Suprapubic skin (tissue), 4 donors: ENCODE data around the gene CAPN9. TPM values are rescaled to one million over a fixed set of nuclear protein-coding genes. Genes with fewer than 3 reads are reported as not detected.
A peak's percentile ranks its signal among the peaks of the same experiment; 100 is the strongest.

ENCODE experiments used
- DNase-seq, 2 donors: peaks; one replicate each; pipeline ENCODE4 v3.0.0-alpha.2; 2019; ENCODE audit warnings: low spot score in 2 of 2
- H3K27ac ChIP-seq: fragments of 200-600 bp; sonication (generic); one replicate; pipeline ENCODE4 v1.5.1; 2019
- H3K27me3 ChIP-seq: fragments of 200-600 bp; sonication (generic); one replicate; pipeline ENCODE4 v1.5.1; 2019
- H3K36me3 ChIP-seq: fragments of 200-600 bp; sonication (generic); one replicate; pipeline ENCODE4 v1.5.1; 2019
- H3K4me1 ChIP-seq: fragments of 200-600 bp; sonication (generic); one replicate; pipeline ENCODE4 v1.5.1; 2019
- H3K4me3 ChIP-seq: fragments of 200-600 bp; sonication (generic); one replicate; pipeline ENCODE4 v1.5.1; 2019; ENCODE audit warnings: mild to moderate bottlenecking
- H3K9me3 ChIP-seq: fragments of 200-600 bp; sonication (generic); one replicate; pipeline ENCODE4 v1.5.1; 2019
- CTCF ChIP-seq, 2 donors: fragments of 200-600 bp in 1 of 2; fragments of 450-650 bp in 1 of 2; sonication (generic) in 1 of 2; IDR thresholded peaks; one replicate each; pipeline ENCODE4 v1.5.1; 2016 to 2019; ENCODE audit warnings: antibody characterized with exemption in 2 of 2, mild to moderate bottlenecking in 1 of 2, moderate library complexity in 1 of 2
- EP300 ChIP-seq: sonication (generic); formaldehyde crosslinking; IDR thresholded peaks from one replicate; pipeline ENCODE4 v1.6.1; 2017; ENCODE audit warnings: antibody characterized with exemption
- POLR2A ChIP-seq, 2 donors: fragments of 450-650 bp; IDR thresholded peaks; one replicate each; pipeline ENCODE4 v1.6.1; 2017; ENCODE audit warnings: antibody characterized with exemption in 2 of 2, mild to moderate bottlenecking in 2 of 2, moderate library complexity in 2 of 2
- POLR2AphosphoS5 ChIP-seq, 3 donors: sonication (generic); formaldehyde crosslinking; IDR thresholded peaks; one replicate each; pipeline ENCODE4 v1.6.1; 2017; ENCODE audit warnings: antibody characterized with exemption in 3 of 3
- WGBS: methylation state at CpG from one replicate; pipeline ENCODE4 v1.1.5; 2018; 5-methylcytosine and 5-hydroxymethylcytosine counted together
- total RNA-seq, 4 donors: library from RNA; depleted of rRNA; stranded (reverse); fragments of >200 nt; gene quantifications; one replicate each; pipeline ENCODE4 v1.1.0, GENCODE V29; 2016

CAPN9 gene
- total RNA-seq, 4 donors from 2014 or later, result 0.48 to 4.2 TPM; not detected in 2

- Histone ChIP-seq H3K36me3 (no peaks in the 10 kb centered on the region), H3K4me1 (peaks cover 17% of the 10 kb centered on the region), H3K27me3 (no peaks in the 10 kb centered on the region), H3K9me3 (no peaks in the 10 kb centered on the region), H3K27ac (no peak overlapping the region), H3K4me3 (no peak overlapping the region)
- TF ChIP-seq POLR2AphosphoS5 (IDR thresholded peaks at IDR 0.05), result no peak
- TF ChIP-seq POLR2A (IDR thresholded peaks at IDR 0.05), result no peak
- no peak for TF ChIP-seq CTCF (IDR thresholded peaks at IDR 0.05)
- TF ChIP-seq EP300, result no peak
- DNase-seq, result no peak
- 94% methylated on average over 6 of the region's 6 CpGs for WGBS
Measured at GRCh38 chr1:230818901-230819300, 71.7 kb downstream of the CAPN9 start.

DNA sequence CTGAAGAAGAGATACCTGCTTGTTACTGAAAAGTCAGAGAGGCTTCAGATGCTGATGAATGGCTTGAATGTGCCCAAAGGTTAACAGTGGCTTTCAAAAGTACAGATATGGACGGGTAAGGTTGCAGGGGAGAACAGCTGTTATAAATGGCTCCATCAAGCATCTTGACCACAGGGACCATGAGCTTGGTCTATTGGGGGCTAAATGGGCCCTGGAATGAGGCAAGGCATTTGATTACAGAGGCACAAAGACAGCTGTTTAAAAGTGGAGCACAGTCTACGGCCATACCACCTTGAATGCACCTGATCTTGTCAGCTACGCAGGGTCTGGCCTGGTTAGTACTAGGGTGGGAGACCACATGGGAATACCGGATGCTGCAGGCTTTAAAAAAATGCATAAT lies 72.8 kb downstream of the CAPN9 start:
- 94% methylated on average over 4 of the region's 4 CpGs for WGBS
- Histone ChIP-seq H3K36me3 (no peaks in the 10 kb centered on the region), H3K4me1 (peaks cover 28% of the 10 kb centered on the region), H3K9me3 (no peaks in the 10 kb centered on the region), H3K27me3 (no peaks in the 10 kb centered on the region), H3K27ac (no peak overlapping the region), H3K4me3 (no peak overlapping the region)
- TF ChIP-seq POLR2A (IDR thresholded peaks at IDR 0.05) (no peak), EP300 (no peak), CTCF (IDR thresholded peaks at IDR 0.05) (no peak)
- no peak for DNase-seq

- peaks cover 34% of the 10 kb centered on the region for H3K4me1 ChIP-seq
- H3K4me3 ChIP-seq, result no peak overlapping the region
- TF ChIP-seq EP300 (no peak), POLR2AphosphoS5 (IDR thresholded peaks at IDR 0.05) (no peak), POLR2A (IDR thresholded peaks at IDR 0.05) (no peak), CTCF (IDR thresholded peaks at IDR 0.05) (no peak)
- no peak overlapping the region for H3K27ac ChIP-seq
- no peaks in the 10 kb centered on the region for H3K27me3 ChIP-seq
- no peaks in the 10 kb centered on the region for H3K9me3 ChIP-seq
- H3K36me3 ChIP-seq, result no peaks in the 10 kb centered on the region
- 83% methylated on average over 4 of the region's 4 CpGs for WGBS
- no peak for DNase-seq
Measured at GRCh38 chr1:230820568-230820967, 73.4 kb downstream of the CAPN9 start.

GRCh38 chr1:230821346-230821745 lies 74.2 kb downstream of the CAPN9 start:
- H3K36me3 ChIP-seq, result no peaks in the 10 kb centered on the region
- no peaks in the 10 kb centered on the region for H3K27me3 ChIP-seq
- H3K9me3 ChIP-seq, result no peaks in the 10 kb centered on the region
- no peak for TF ChIP-seq POLR2AphosphoS5 (IDR thresholded peaks at IDR 0.05)
- no peak for TF ChIP-seq POLR2A (IDR thresholded peaks at IDR 0.05)
- TF ChIP-seq EP300, result no peak
- no peak for TF ChIP-seq CTCF (IDR thresholded peaks at IDR 0.05)
- 73% methylated on average over 4 of the region's 4 CpGs for WGBS
- no peak for DNase-seq
- peaks cover 41% of the 10 kb centered on the region for H3K4me1 ChIP-seq
- no peak overlapping the region for H3K27ac ChIP-seq
- H3K4me3 ChIP-seq, result no peak overlapping the region

DNA sequence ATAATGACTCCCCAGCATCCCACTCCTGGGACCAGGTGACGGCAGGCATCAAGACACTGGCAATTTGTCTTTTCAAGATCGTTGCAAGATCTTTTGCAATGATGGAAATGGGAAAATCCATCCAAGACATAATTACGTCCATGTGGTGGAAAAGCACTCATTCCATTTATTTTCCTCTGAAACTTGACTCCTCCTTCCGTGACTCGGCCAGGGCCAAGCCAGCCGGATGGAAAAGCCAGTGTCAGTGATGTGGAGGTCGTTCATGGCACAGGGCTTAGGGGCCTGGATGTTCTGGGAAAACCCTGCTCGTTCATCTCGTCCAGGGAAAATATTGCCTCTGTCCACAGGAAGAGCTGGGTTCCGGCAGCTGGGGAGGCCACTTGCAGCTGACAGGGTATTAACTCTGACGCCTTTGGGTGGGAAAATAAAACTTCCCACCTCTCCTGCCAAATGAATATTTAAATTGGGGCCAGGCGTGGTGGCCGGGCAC lies 74.9 kb downstream of the CAPN9 start:
- no peak overlapping the region for H3K4me3 ChIP-seq
- peak in 1 of 2 donors; percentile 87 for DNase-seq
- H3K36me3 ChIP-seq, result no peaks in the 10 kb centered on the region
- 53% methylated on average over 9 of the region's 13 CpGs for WGBS
- TF ChIP-seq EP300, result no peak
- TF ChIP-seq POLR2AphosphoS5 (IDR thresholded peaks at IDR 0.05), result peak in 2 of 3 donors; percentile 19 to 55
- H3K9me3 ChIP-seq, result no peaks in the 10 kb centered on the region
- H3K4me1 ChIP-seq, result peaks cover 49% of the 10 kb centered on the region
- no peaks in the 10 kb centered on the region for H3K27me3 ChIP-seq
- peak overlapping the region; percentile 16 for H3K27ac ChIP-seq

GRCh38 chr1:230823426-230823825 lies 76.2 kb downstream of the CAPN9 start:
- WGBS, result 54% methylated on average over 6 of the region's 6 CpGs
- no peak overlapping the region for H3K4me3 ChIP-seq
- H3K9me3 ChIP-seq, result no peaks in the 10 kb centered on the region
- H3K36me3 ChIP-seq, result no peaks in the 10 kb centered on the region
- no peaks in the 10 kb centered on the region for H3K27me3 ChIP-seq
- no peak for TF ChIP-seq CTCF (IDR thresholded peaks at IDR 0.05)
- no peak for TF ChIP-seq EP300
- no peak for TF ChIP-seq POLR2AphosphoS5 (IDR thresholded peaks at IDR 0.05)
- no peak for TF ChIP-seq POLR2A (IDR thresholded peaks at IDR 0.05)
- peaks cover 58% of the 10 kb centered on the region for H3K4me1 ChIP-seq
- peak overlapping the region; percentile 73 for H3K27ac ChIP-seq
- DNase-seq, result peak in 1 of 2 donors; percentile 80
